CD4-positive, alpha-beta memory T cell (primary cell): ENCODE results near the gene TRMT61B. TPM values are rescaled to one million over a fixed set of nuclear protein-coding genes. Genes with fewer than 3 reads are reported as not detected.

ENCODE experiments used
- CTCF ChIA-PET: fragments of 350-600 bp; sonication (Branson Sonifier 250); formaldehyde crosslinking; loops from one replicate; lab custom pipeline; 2021; ENCODE audit warnings: inconsistent platforms; ENCODE audit not compliant: partially characterized antibody; lab: Charles Lee
- POLR2A ChIA-PET: fragments of 350-600 bp; sonication (Branson Sonifier 250); formaldehyde crosslinking; loops from one replicate; lab custom pipeline; 2021; ENCODE audit not compliant: partially characterized antibody; lab: Charles Lee
- DNase-seq, 5 donors: peaks; one replicate each; pipeline versions ENCODE4 v3.0.0 to v3.0.0-alpha.2; 2020 to 2022; ENCODE audit warnings: mixed read lengths in 1 of 5
- H3K27ac ChIP-seq: one replicate; pipeline ENCODE4 v1.7.0; 2013; ENCODE audit warnings: low read depth, low read length
- H3K27me3 ChIP-seq: 2 replicates; pipeline ENCODE4 v1.7.0; 2013; ENCODE audit warnings: mild to moderate bottlenecking, low read length, moderate library complexity; ENCODE audit not compliant: insufficient read depth
- H3K36me3 ChIP-seq: 2 replicates; pipeline ENCODE4 v1.7.0; 2013; ENCODE audit warnings: mild to moderate bottlenecking, low read length, moderate library complexity; ENCODE audit not compliant: insufficient read depth
- H3K4me1 ChIP-seq: 2 replicates; pipeline ENCODE4 v1.7.0; 2013; ENCODE audit warnings: mild to moderate bottlenecking, low read length, moderate library complexity; ENCODE audit not compliant: insufficient read depth
- H3K4me3 ChIP-seq, 2 donors: one replicate each; pipeline ENCODE4 v1.7.0; 2013; ENCODE audit warnings: low read length in 2 of 2, mild to moderate bottlenecking in 1 of 2
- H3K9me3 ChIP-seq, 2 donors: one replicate each; pipeline ENCODE4 v1.7.0; 2013; ENCODE audit warnings: low read length in 2 of 2, control low read depth in 1 of 2; ENCODE audit not compliant: control insufficient read depth in 1 of 2
- H3K27ac Mint-ChIP-seq, 7 donors: one replicate each; pipeline ENCODE4 v1.8.0; 2020 to 2021; ENCODE audit warnings: mixed read lengths in 7 of 7, mild to moderate bottlenecking in 6 of 7, inconsistent platforms in 3 of 7, moderate library complexity in 3 of 7
- H3K27me3 Mint-ChIP-seq, 2 donors: one replicate each; pipeline ENCODE4 v1.8.0; 2020 to 2021; ENCODE audit warnings: mixed read lengths in 2 of 2
- H3K36me3 Mint-ChIP-seq, 2 donors: one replicate each; pipeline ENCODE4 v1.8.0; 2020 to 2021; ENCODE audit warnings: mixed read lengths in 2 of 2, inconsistent platforms in 1 of 2, mild to moderate bottlenecking in 1 of 2
- H3K4me1 Mint-ChIP-seq, 4 donors: one replicate each; pipeline ENCODE4 v1.8.0; 2020 to 2021; ENCODE audit warnings: mixed read lengths in 4 of 4, mild to moderate bottlenecking in 1 of 4
- H3K4me3 Mint-ChIP-seq, 8 donors: one replicate each; pipeline ENCODE4 v1.8.0; 2020 to 2021; ENCODE audit warnings: mixed read lengths in 8 of 8, mild to moderate bottlenecking in 7 of 8, moderate library complexity in 6 of 8, inconsistent platforms in 3 of 8
- H3K9me3 Mint-ChIP-seq, 8 donors: one replicate each; pipeline ENCODE4 v1.8.0; 2020 to 2021; ENCODE audit warnings: mixed read lengths in 8 of 8, mild to moderate bottlenecking in 5 of 8, inconsistent platforms in 3 of 8, moderate library complexity in 1 of 8
- intact Hi-C: fragments of 100-400 bp; cut with micrococcal nuclease; formaldehyde crosslinking; loops from one replicate; pipeline ENCODE4 v1.15.1; 2023
- polyA plus RNA-seq, 2 donors: library from polyadenylated mRNA; unstranded; fragments of 300-500 nt; fragmentation: Illumina TruSeq; gene quantifications; one replicate each; pipeline ENCODE4 v1.2.3, GENCODE V29; 2021
- total RNA-seq, 2 experiments: library from RNA; stranded (reverse); gene quantifications; one replicate each; pipeline ENCODE4 v1.2.3, GENCODE V29; 2021

Gene TRMT61B
- 10 to 100 TPM; 17.4 TPM for total RNA-seq
- polyA plus RNA-seq, result 10 to 100 TPM; 23.7 to 24.3 TPM

DNA sequence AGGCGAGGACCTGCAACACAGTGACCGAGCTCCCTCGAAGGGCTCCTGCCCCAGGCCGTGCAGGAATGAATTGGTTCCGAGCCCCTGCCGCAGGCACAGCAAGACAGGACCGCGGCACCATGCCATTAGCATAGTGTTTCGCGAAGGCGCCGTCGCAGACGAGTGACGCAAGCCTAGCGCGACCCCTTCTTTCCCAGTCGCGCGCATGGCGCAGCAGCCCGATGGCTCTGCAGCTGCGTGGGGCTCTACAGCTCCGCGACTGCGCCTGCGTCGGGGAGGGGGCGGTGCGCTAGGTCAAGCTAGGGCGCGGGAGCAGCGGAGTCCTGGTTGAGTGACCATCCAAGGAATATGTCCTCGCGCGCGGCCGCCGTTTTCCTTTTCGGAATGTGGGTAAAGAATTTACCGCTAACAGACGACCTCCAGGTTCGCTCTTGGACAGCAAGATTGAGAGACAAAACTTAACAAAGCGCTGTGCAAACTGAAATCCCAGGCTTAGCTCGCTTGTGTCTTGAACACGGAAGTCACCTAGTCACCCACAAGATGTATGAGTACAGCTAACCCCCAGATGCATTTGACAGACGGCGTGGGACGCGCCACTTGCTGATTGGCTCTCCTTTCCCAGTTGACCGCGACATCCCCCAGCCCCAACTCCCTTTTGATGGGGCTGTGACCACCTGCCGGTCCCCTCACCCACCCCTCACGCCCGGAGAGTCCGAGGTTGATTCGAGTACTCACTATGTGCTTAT, at the start of gene TRMT61B:
TRMT61B (minus strand) TSS at position 164 of the 746 bp plus-strand sequence; CDS start at position 132, 32 bp downstream.
- Mint-ChIP-seq H3K27ac (peak within 1 kb of the TSS; percentile 98 to 100 (median 100)), H3K9me3 (no peaks in the 10 kb centered on the region), H3K27me3 (peaks cover 0 to 2% of the 10 kb centered on the region in 2 donors), H3K4me1 (peaks cover 20 to 46% (median 31%) of the 10 kb centered on the region in 4 donors), H3K4me3 (peak within 1 kb of the TSS; percentile 93 to 100 (median 96)), H3K36me3 (peaks cover 5 to 22% of the 10 kb centered on the region in 2 donors)
- intact Hi-C loops, result loop anchor here (1.0 kb wide), 2 partner anchors 24 to 119 kb away; partner anchors contain the start of genes PPP1CB and WDR43
- H3K27me3 ChIP-seq, result no peaks in the 10 kb centered on the region
- H3K9me3 ChIP-seq, result no peaks in the 10 kb centered on the region
- DNase-seq, result peak; percentile 95 to 96 (median 96)
- CTCF ChIA-PET, result interaction anchor here (0.8 to 2.5 kb wide), 11 partner anchors 11 to 469 kb away, joined by 3 to 12 read pairs (median 4); partner anchors contain the start of gene WDR43
- peaks cover 39% of the 10 kb centered on the region for H3K4me1 ChIP-seq
- POLR2A ChIA-PET, result interaction anchor here (0.6 to 3.7 kb wide), 26 partner anchors 9 to 1442 kb away, joined by 3 to 98 read pairs (median 4); partner anchors contain the start of genes NRBP1, PPP1CB, SLC4A1AP and SUPT7L
- H3K36me3 ChIP-seq, result no peaks in the 10 kb centered on the region
- peak within 1 kb of the TSS; percentile 99 for H3K4me3 ChIP-seq
- H3K27ac ChIP-seq, result peak within 1 kb of the TSS; percentile 95

DNA sequence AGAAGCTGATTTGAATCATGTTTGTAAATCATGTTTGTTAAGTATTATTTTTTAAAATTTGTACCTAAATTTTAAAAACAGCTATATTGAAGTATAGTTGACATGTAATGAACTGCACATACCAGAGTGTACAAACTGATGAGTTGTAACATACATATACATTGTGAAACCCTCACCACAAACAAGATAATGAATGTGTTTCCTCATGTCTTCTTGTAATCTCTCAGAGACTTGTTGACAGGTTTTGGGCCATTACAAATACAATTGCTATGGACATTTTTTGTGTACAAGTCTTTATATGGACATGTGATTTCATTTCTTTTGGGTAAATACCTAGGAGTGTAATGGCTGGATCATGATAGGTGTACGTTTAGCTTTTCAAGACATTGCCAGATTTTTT, 45.8 kb upstream of the TRMT61B start:
- POLR2A ChIA-PET, result interaction anchor here (0.9 kb wide), 1 partner anchor 22 kb away, joined by 4 read pairs; the partner anchor contains the start of gene WDR43
- intact Hi-C loops, result no loop called here

DNA sequence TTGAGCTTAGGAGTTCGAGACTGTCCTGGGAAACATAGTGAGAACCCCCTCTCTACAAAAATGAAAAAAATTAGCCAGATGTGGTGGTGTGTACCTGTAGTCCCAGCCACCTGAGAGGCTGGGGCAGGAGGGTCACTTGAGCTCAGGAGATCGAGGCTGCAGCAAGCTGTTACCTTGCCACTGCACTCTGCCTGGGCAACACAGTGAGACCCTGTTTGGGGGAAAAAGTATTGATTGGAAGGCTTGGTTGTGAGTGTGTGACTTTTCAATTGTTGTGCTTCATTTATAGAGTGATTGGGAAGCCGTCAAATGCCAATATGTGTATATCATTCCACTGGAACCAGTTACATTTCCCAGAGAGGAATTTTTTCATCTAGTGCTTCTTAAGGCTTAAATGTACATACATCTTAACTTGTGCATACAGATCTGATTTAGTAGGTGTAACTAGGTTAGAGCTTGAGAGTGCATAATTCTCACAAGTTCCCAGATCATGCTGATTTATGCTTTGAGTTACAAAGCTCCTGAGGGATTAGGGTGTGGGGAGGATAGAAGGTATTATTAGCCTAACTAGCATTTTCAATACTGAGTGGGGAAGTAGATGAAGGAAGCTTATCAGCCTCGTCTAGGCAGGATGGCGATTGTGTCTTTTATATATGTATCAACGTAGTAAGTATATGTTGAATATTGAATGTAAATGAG, 39.7 kb upstream of the TRMT61B start:
- no peak overlapping the region for H3K27ac Mint-ChIP-seq

More for the DNA sequence above, 45.8 kb upstream of the TRMT61B start:
- peaks cover 0 to 3% (median 1%) of the 10 kb centered on the region in 4 donors for H3K4me1 Mint-ChIP-seq
- H3K27ac Mint-ChIP-seq, result no peak overlapping the region
- peaks cover 33 to 58% of the 10 kb centered on the region in 2 donors for H3K36me3 Mint-ChIP-seq
- no peaks in the 10 kb centered on the region for H3K27me3 Mint-ChIP-seq
- CTCF ChIA-PET, result interaction anchor here (1.7 kb wide), 1 partner anchor 20 kb away, joined by 4 read pairs; no protein-coding TSS in a partner anchor
- Histone ChIP-seq H3K27ac (no peak overlapping the region), H3K4me3 (no peak overlapping the region), H3K9me3 (no peaks in the 10 kb centered on the region), H3K4me1 (no peaks in the 10 kb centered on the region), H3K36me3 (peaks cover 25% of the 10 kb centered on the region), H3K27me3 (no peaks in the 10 kb centered on the region)
- peaks cover 0 to 2% (median 0%) of the 10 kb centered on the region in 8 donors for H3K9me3 Mint-ChIP-seq
- H3K4me3 Mint-ChIP-seq, result no peak overlapping the region
- DNase-seq, result no peak

DNA sequence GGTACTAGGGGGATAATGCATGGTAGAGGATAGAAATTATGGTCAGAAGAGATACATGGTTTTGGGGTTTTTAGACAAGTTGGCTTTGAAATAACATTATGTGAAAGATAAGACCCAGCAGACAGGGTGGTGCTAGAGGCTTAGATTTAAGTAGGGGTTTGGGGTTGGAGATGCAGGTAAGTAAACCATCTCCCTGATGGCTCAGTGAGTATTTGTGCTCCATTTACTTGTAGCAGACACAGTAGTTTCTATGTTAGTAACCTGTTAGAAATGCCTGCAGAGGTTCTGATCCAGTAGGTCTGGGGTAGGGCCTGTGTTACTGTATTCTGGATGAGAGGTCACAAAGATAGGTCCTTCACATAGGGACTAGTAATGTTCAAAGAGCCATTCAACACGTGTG, 38.1 kb upstream of the TRMT61B start:
- Mint-ChIP-seq H3K9me3 (peaks cover 0 to 4% (median 0%) of the 10 kb centered on the region in 8 donors), H3K4me1 (peaks cover 0 to 20% (median 17%) of the 10 kb centered on the region in 4 donors), H3K4me3 (no peak overlapping the region), H3K36me3 (peaks cover 50 to 68% of the 10 kb centered on the region in 2 donors), H3K27me3 (no peaks in the 10 kb centered on the region), H3K27ac (peak overlapping the region in 1 of 7 donors; percentile 58)
- H3K4me1 ChIP-seq, result peaks cover 3% of the 10 kb centered on the region
- peaks cover 54% of the 10 kb centered on the region for H3K36me3 ChIP-seq
- no peak overlapping the region for H3K4me3 ChIP-seq
- DNase-seq, result no peak
- ChIA-PET CTCF (no interaction called here), POLR2A (no interaction called here)
- H3K9me3 ChIP-seq, result no peaks in the 10 kb centered on the region
- intact Hi-C loops, result no loop called here
- H3K27me3 ChIP-seq, result no peaks in the 10 kb centered on the region
- H3K27ac ChIP-seq, result no peak overlapping the region

More for the DNA sequence above, 39.7 kb upstream of the TRMT61B start:
- Mint-ChIP-seq H3K4me1 (peaks cover 0 to 16% (median 11%) of the 10 kb centered on the region in 4 donors), H3K4me3 (no peak overlapping the region), H3K36me3 (peaks cover 60 to 70% of the 10 kb centered on the region in 2 donors), H3K27me3 (no peaks in the 10 kb centered on the region), H3K9me3 (peaks cover 0 to 4% (median 0%) of the 10 kb centered on the region in 8 donors)
- DNase-seq, result no peak
- ChIA-PET POLR2A (interaction anchor here (2.0 kb wide), 1 partner anchor 15 kb away, joined by 9 read pairs; the partner anchor contains the start of gene WDR43), CTCF (interaction anchor here (0.6 to 1.5 kb wide), 5 partner anchors 15 to 303 kb away, joined by 3 to 4 read pairs (median 3); partner anchors contain the start of genes TRMT61B and WDR43)
- intact Hi-C loops, result no loop called here
- H3K4me1 ChIP-seq, result peaks cover 3% of the 10 kb centered on the region
- H3K4me3 ChIP-seq, result no peak overlapping the region
- H3K9me3 ChIP-seq, result no peaks in the 10 kb centered on the region
- no peak overlapping the region for H3K27ac ChIP-seq
- no peaks in the 10 kb centered on the region for H3K27me3 ChIP-seq
- H3K36me3 ChIP-seq, result peaks cover 62% of the 10 kb centered on the region

DNA sequence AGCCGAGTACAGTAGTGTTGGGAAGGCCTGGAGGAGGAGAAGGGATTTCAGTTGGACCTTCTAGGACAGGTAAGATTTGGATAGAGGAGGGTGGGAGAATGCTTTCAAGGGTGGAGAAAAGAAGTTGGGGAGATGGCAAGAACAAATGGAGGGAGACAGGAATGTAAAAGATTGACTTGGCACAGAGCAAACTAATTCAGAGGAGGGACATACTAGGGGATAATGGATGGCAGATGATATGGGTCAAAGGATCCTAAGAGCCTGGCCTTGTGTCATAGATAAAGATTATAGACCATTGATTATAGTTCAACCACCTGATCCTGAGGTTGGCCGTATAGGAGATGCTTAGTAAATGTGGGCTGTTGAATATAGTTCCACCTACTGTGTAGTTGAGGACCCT, 36.7 kb upstream of the TRMT61B start:
- peaks cover under 1 to 20% (median 17%) of the 10 kb centered on the region in 4 donors for H3K4me1 Mint-ChIP-seq
- H3K27me3 Mint-ChIP-seq, result no peaks in the 10 kb centered on the region
- Histone ChIP-seq H3K4me3 (no peak overlapping the region), H3K27ac (no peak overlapping the region), H3K36me3 (peaks cover 52% of the 10 kb centered on the region), H3K4me1 (peaks cover 3% of the 10 kb centered on the region), H3K27me3 (no peaks in the 10 kb centered on the region), H3K9me3 (no peaks in the 10 kb centered on the region)
- H3K4me3 Mint-ChIP-seq, result peak overlapping the region in 1 of 8 donors; percentile 18
- POLR2A ChIA-PET, result no interaction called here
- peaks cover 0 to 2% (median 0%) of the 10 kb centered on the region in 8 donors for H3K9me3 Mint-ChIP-seq
- intact Hi-C loops, result no loop called here
- H3K36me3 Mint-ChIP-seq, result peaks cover 51 to 70% of the 10 kb centered on the region in 2 donors
- H3K27ac Mint-ChIP-seq, result peak overlapping the region in 2 of 7 donors; percentile 17 to 83
- DNase-seq, result no peak
- CTCF ChIA-PET, result no interaction called here

DNA sequence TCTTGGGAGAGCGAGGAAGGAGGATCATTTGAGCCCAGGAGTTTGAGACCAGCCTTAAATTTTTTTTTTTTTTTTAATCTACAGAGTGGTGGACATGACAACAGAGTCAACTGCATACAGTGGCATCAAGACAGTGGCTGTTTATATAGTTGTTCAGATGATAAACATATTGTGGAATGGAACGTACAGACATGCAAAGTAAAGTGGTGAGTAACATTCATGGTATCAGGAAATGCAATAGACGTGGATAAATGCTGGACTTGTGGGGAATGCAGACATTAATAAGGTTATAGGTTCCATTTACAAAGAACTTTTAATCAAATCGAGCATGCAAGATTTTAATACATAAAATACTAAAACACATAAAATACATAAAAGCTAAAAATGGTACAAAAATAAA, 36.3 kb upstream of the TRMT61B start:
- no peak for DNase-seq
- H3K4me1 ChIP-seq, result peaks cover 3% of the 10 kb centered on the region
- peaks cover 49% of the 10 kb centered on the region for H3K36me3 ChIP-seq
- peaks cover 0 to 2% (median 0%) of the 10 kb centered on the region in 8 donors for H3K9me3 Mint-ChIP-seq
- CTCF ChIA-PET, result no interaction called here
- H3K9me3 ChIP-seq, result no peaks in the 10 kb centered on the region
- H3K27ac Mint-ChIP-seq, result peak overlapping the region in 1 of 7 donors; percentile 83
- peak overlapping the region in 1 of 8 donors; percentile 18 for H3K4me3 Mint-ChIP-seq
- POLR2A ChIA-PET, result interaction anchor here (0.8 to 1.6 kb wide), 2 partner anchors 11 to 36 kb away, joined by 3 to 4 read pairs; partner anchors contain the start of gene TRMT61B
- intact Hi-C loops, result no loop called here
- H3K27me3 Mint-ChIP-seq, result no peaks in the 10 kb centered on the region
- H3K4me1 Mint-ChIP-seq, result peaks cover 5 to 23% (median 18%) of the 10 kb centered on the region in 4 donors
- H3K36me3 Mint-ChIP-seq, result peaks cover 55 to 70% of the 10 kb centered on the region in 2 donors
- H3K27me3 ChIP-seq, result no peaks in the 10 kb centered on the region
- no peak overlapping the region for H3K27ac ChIP-seq
- no peak overlapping the region for H3K4me3 ChIP-seq
